Spleen (tissue), 7 donors: ENCODE results near the gene SYNDIG1.

ENCODE experiments used
- CTCF ChIP-seq, 11 experiments: fragments of 200-600 bp in 7 of 11; fragments of 450-650 bp in 4 of 11; sonication (generic) in 4 of 11; IDR thresholded peaks in 8 of 11; conservative IDR thresholded peaks in 3 of 11; 1 replicate in 7 of 11; 2 replicates in 4 of 11; pipeline versions ENCODE4 v1.4.0 to v1.8.0; 2016 to 2021; ENCODE audit warnings: antibody characterized with exemption in 11 of 11, inconsistent platforms in 4 of 11, mild to moderate bottlenecking in 1 of 11
- POLR2A ChIP-seq, 3 donors: fragments of 450-650 bp; IDR thresholded peaks; one replicate each; pipeline ENCODE4 v1.5.1; 2017; ENCODE audit warnings: antibody characterized with exemption in 3 of 3, mild to moderate bottlenecking in 1 of 3
- POLR2AphosphoS5 ChIP-seq, 3 donors: sonication (generic); formaldehyde crosslinking; IDR thresholded peaks; one replicate each; pipeline ENCODE4 v1.5.1; 2017; ENCODE audit warnings: antibody characterized with exemption in 3 of 3
- donor health status: DM: no; HTN: no; CAD: no; lungs with moderate emphysema.
- donor health status: DM: no; HTN: no; CAD: no.
- donor health status: DM: no; HTN: no; CAD: no.

- TF ChIP-seq CTCF (IDR thresholded peaks at IDR 0.05 in 8 of 11, conservative IDR thresholded peaks at IDR 0.05 in 3 of 11) (no peak), POLR2A (IDR thresholded peaks at IDR 0.05) (no peak), POLR2AphosphoS5 (IDR thresholded peaks at IDR 0.05) (no peak)
Measured at GRCh38 chr20:24630486-24631172, 161.2 kb downstream of the SYNDIG1 start.
